Myocyte (in vitro differentiated cells): Measurements from ENCODE around the gene VAMP7. TPM values are rescaled to one million over a fixed set of nuclear protein-coding genes. Genes with fewer than 3 reads are reported as not detected.
"Not testable (repeated sequence)": the region's sequence is repeated elsewhere in the genome, so short reads cannot be mapped to it uniquely, and the experiment has no call there.

Experiments used
- DNase-seq: peaks from one replicate; pipeline ENCODE4 v3.0.0-alpha.2; 2012; ENCODE audit warnings: low read depth
- total RNA-seq: library from RNA; depleted of rRNA; stranded (reverse); fragments of >200 nt; gene quantifications from 2 replicates; pipeline ENCODE4 v1.2.3, GENCODE V29; 2014

VAMP7 gene
- total RNA-seq, 1 donor from 2014 or later, result 38.4 TPM

DNA sequence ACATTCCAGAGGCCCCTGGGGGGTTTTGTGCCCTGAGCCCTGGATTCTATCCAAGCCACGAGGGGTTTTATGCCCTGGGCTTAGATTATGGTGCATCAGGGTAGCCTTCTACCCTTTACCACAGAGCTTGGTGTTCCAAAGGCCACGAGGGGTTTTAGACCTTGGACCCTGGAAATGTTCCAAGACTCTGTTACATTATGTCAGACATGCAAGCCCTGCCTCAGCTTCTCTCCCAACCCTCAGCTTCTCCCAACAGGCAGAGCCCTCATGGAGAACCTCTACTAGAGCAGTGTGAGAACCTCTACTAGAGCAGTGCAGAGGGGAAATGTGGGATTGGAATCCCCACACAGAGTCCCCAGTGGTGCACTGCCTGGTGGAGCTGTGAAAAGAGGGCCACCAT, 105.8 kb downstream of the VAMP7 start:
- not testable (repeated sequence) for DNase-seq

DNA sequence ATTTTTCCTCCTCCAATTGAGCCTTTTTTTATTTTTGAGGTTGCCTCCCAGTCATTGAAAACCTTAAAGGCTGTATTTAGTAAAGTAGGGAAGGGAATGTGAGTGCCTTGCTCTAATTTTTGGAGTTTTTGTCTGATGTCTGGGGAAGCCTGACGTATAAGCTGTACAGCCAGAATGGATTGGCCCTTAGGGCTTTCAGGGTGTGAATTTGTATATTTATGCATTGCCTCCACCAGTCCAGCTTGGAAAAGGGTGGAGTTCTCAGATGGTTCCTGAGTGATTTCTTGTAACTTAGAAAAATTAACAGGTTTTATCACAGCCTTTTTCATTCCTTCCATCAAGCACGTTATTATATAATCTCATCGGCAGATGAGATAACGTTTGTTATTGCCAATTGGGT, 107.7 kb downstream of the VAMP7 start:
- no peak for DNase-seq

Other genes starting within 250 kb of the VAMP7 start
- gene IL9R, start 116.4 kb downstream of the VAMP7 start, total RNA-seq, result not detected in 2 replicates